Cortex of kidney (tissue), 1 donor: ENCODE measurements around the gene CYP4F11.
"Not testable (repeated sequence)": the region's sequence is repeated elsewhere in the genome, so short reads cannot be mapped to it uniquely, and the experiment has no call there.

Experiments used
- DNase-seq: peaks from one replicate; lab custom pipeline; 2025; lab: John Stamatoyannopoulos, UW

Gene CYP4F11

DNA sequence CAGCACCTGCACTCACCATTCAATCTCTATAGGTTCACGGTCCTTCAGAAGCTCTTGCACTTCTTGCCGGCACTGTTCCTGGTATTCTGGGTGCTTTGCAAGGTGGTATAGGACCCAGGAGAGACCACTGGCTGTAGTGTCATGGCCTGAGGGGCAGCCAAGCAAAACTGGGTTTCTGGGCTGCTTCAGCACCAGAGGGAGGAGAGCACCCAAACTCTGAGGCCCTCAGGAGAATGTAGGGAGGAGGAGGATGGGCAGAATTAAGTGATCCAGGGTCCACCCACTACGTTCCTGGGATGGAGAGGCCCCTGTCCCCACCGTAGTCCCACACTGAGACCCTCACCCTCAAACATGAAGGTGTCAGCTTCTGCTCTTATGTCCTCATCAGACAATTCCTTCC is 12.3 kb downstream of the CYP4F11 start:
- no peak for DNase-seq

DNA sequence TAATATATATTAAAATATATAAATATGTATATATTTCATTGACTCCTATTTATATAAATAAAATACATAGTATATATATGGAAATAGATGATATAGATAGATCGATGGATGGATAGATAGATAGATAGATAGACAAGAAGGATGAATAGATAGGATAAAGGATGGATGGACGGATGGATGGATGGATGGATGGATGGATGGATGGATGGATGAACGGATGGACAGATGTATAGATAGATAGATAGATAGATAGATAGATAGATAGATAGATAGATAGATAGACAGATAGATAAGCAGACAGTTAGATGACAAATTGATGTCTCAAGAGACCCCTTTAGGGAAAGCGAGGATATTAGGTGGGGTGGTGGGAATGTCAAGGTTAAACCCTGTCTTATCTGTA is 15.1 kb downstream of the CYP4F11 start:
- DNase-seq = no peak

DNA sequence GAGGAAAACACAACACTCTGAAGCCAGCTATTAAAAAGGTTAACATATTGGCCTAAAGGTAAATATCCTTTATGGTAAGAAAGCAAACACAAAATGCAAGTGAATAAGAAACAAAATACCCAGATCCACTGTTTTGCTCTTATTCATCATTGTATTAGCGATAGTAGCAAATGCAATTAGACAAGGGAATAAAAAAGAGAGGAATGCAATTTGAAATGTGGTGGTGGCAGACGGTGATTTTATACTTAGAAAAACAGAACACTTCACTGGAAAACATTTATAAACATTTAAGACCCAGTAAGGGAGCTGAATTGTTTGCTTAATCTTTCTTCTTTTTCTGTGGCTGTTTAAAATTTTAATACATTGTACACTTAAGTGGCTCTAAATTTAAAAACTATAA is 19.2 kb downstream of the CYP4F11 start:
- no peak for DNase-seq

DNA sequence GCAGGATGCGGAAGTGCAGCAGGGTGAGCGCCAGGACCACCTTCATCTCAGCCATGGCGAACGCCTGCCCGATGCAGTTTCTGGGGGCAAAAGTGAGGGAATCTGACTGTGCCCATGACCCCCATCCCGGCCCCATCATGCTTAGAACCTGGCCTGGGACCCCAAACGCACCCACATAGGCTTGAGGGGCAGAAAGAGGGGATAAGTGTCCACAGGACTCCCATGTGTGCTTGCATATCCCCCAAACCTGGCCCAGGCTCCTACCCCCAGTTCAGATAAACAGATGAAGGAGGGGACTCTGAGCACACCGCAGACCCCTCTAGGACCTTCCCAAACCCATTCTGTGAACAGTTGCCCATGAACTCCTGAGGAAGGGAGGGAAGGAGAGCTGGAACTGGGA is 20.5 kb downstream of the CYP4F11 start:
- no peak for DNase-seq

DNA sequence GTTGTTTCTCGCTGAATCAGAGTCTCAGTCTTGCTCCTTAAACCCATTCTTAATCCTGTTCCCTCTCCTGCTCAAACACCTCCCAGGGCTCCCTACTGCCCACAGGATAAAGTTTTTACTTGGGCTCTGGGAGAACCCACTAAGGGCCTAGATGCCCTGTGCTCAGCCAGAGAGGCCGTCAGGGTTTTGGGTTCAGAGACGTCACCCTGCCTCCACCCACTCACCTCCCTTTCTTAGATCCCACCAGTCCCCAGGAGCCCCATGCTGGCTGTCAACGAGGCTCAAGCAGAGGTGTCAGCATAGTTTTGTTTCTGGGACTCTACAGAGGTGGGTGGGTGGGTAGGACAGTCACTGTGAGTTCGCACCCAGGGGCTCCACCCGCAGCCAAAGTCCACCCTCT is 20.9 kb downstream of the CYP4F11 start:
- no peak for DNase-seq

- no peak for DNase-seq
Measured at GRCh38 chr19:15911599-15912235, 22.6 kb downstream of the CYP4F11 start.

- no peak for DNase-seq
Measured at GRCh38 chr19:15905026-15905425, 29.3 kb downstream of the CYP4F11 start.

- DNase-seq = not testable (repeated sequence)
Measured at GRCh38 chr19:15902898-15903297, 31.4 kb downstream of the CYP4F11 start.

GRCh38 chr19:15902254-15902653 is 32.1 kb downstream of the CYP4F11 start:
- DNase-seq = no peak

GRCh38 chr19:15900504-15900903 is 33.8 kb downstream of the CYP4F11 start:
- DNase-seq = no peak

GRCh38 chr19:15900032-15900431 is 34.3 kb downstream of the CYP4F11 start:
- DNase-seq = not testable (repeated sequence)

GRCh38 chr19:15899561-15899960 is 34.8 kb downstream of the CYP4F11 start:
- DNase-seq = not testable (repeated sequence)

- DNase-seq = no peak
Measured at GRCh38 chr19:15897738-15898276, 36.5 kb downstream of the CYP4F11 start, which contains the start of gene CYP4F2. TSS of gene CYP4F2 (minus strand) at chr19:15898074. CDS start at chr19:15897611, 463 bp downstream.

DNA sequence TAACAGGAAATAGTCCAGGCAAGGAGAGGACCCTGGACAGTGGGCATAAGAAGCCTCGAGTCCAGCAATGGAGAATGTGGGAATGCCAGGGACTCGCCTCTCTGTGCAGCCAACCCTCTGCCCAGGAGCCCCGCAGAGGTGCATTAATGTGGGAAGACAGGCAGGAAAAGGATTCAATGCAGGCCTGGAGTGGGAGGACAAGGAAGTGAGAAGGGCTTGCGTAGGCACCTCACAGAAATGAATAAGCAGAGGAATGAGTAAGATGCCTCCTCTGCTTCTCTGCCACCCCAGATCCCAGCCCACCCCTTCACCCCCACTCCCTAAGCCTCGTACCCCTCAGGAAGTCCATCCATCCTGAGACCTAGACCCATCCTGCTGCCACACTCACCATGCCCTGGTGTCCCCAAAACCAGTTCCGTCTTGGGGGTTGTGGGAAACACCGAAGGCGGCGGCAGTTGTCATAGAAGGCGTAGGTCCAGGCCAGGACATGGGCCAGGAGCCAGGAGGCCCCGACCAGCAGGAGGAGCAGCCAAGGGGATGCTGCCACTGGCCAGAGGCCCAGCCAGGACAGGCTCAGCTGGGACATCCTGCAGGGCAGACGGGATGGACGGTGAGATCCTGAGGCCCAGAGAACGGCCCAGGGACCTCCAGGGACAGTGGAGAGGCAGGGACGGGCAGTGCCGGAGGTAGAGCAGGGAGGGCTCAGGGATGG is 37.1 kb downstream of the CYP4F11 start:
- DNase-seq = no peak

- no peak for DNase-seq
Measured at GRCh38 chr19:15895876-15896430, 38.4 kb downstream of the CYP4F11 start.

DNA sequence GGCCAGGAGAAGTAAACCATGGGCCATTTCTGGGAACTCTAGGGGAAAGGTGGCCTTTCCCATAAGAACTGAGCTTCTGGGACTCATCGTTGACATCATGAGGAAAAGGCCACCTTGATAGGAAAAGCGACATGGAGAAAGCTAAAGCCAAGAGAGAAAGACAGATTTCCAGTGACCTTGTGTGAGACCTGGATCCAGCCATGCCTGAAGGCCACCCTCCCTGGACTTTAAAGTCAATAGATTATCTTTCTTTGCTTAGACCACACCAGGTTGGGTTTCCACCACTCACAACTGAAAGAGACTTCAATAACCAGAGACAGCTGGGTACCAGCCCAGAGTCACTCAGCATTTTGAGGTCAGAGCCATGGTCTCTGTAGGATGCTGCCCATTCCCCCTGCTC is 40.0 kb downstream of the CYP4F11 start:
- DNase-seq = no peak

- DNase-seq = no peak
Measured at GRCh38 chr19:15893477-15893876, 40.9 kb downstream of the CYP4F11 start.

DNA sequence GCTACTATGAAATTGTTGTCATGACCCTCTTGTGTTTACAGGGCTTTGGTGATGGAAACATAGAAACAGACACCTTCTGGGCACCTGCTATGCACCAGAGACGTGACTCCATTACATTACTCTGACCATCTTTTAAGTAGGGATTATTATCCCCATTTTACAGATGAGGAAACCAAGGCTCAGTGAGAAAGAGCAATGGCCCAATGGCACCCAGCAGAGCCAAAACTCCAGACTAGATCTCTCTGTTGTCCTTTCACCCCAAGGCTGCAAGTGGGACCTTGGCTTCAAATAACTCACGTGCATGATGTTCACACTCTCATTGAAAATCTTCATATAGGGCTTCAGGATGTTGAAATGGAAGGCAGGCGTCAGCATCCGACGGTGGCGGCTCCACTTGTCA is 42.3 kb downstream of the CYP4F11 start:
- DNase-seq = no peak

DNA sequence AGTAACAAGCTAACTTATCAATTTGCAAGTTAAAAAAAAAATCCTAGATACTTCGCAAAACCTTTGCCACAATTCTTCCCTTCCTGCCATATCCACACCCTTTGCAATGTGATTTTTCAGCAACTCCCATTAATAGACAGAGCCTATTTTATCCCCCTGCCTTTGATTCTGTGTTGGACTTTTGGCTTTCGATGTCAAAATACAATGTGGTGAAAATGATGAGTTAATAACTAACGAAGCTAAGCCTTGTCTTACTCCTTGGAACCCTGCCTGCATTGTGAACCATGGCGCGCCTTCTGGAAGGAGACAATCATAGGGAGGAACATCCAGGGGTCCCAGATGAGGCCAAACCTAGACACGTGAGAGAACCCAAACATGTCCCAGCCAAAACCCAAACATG is 42.9 kb downstream of the CYP4F11 start:
- DNase-seq = no peak

GRCh38 chr19:15889339-15889738 is 45.0 kb downstream of the CYP4F11 start:
- DNase-seq = not testable (repeated sequence)

- DNase-seq = no peak
Measured at GRCh38 chr19:15885919-15886318, 48.4 kb downstream of the CYP4F11 start.

DNA sequence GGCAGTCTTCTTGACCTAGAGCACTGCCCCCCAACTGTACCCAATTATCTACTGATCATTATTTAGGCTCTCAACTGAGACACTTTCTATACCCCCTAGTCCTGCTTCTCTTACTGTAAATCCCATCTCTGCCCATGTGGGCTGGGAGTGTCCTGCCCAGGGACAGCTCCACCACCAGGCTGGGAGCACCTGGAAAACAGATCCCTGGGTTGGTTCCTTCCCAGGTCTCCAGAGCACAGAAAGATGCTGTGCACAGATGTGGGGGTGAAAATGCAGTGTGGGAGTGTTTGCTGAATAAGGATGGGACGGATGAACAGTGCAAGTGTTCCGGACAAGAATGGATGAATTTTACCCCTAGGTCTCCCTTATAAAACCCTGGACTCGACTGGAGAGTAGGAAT is 49.2 kb downstream of the CYP4F11 start:
- no peak for DNase-seq

DNA sequence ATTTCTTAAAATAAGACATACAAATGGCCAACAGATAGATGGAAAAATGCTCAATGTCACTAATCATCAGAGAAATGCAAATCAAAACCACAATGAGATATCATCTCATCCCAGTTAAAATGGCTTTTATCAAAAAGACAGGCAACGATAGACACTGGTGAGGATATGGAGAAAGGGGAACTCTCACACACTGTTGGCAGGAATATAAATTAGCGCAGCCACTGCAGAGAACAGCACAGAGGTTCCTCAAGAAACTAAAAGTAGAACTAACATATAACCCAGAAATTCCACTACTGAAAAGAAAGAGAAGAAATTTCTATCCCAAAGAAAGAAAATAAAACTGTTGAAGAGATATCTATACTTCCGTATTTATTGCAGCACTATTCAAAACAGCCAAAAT is 51.0 kb downstream of the CYP4F11 start:
- DNase-seq = not testable (repeated sequence)
